T-cell (primary cell): ENCODE results near the gene SKI. TPM values are rescaled to one million over a fixed set of nuclear protein-coding genes. Genes with fewer than 3 reads are reported as not detected.

Source experiments
- ATAC-seq, 4 experiments: fragments of 200-7000 bp in 3 of 4; fragments of 150-1000 bp in 1 of 4; cut with Tn5 transposase; replicated peaks in 1 of 4; 1 replicate in 3 of 4; 2 replicates in 1 of 4; pipeline ENCODE4 v1.10.0; 2021; ENCODE audit warnings: moderate library complexity in 3 of 4, mild to moderate bottlenecking in 2 of 4, moderate number of reproducible peaks in 1 of 4
- CTCF ChIA-PET, 2 donors: fragments of 300-600 bp; sonication (Branson Sonifier 250); formaldehyde crosslinking; loops; one replicate each; lab custom pipeline; 2022; ENCODE audit warnings: antibody characterized with exemption in 2 of 2; lab: Charles Lee
- POLR2A ChIA-PET, 2 donors: fragments of 300-600 bp; sonication (Branson Sonifier 250); formaldehyde crosslinking; loops; one replicate each; lab custom pipeline; 2022; ENCODE audit warnings: antibody characterized with exemption in 2 of 2; lab: Charles Lee
- DNase-seq, 35 experiments: peaks; one replicate each; pipeline versions ENCODE4 v3.0.0 to v3.0.0-alpha.2; 2013 to 2023
- H3K27ac ChIP-seq: one replicate; pipeline ENCODE4 v1.5.1; 2013; ENCODE audit warnings: low read length
- H3K27me3 ChIP-seq, 2 experiments: replicated peaks in 1 of 2; 1 replicate in 1 of 2; 2 replicates in 1 of 2; pipeline versions ENCODE4 v1.6.1 to v1.7.0; 2013; ENCODE audit warnings: low read length in 1 of 2, mixed read lengths in 1 of 2; ENCODE audit not compliant: control insufficient read depth in 2 of 2, insufficient read depth in 2 of 2; ENCODE audit errors: extremely low read depth in 1 of 2
- H3K36me3 ChIP-seq, 2 donors: 1 replicate in 1 of 2; 2 replicates in 1 of 2; pipeline versions ENCODE4 v1.6.1 to v1.7.0; 2013; ENCODE audit warnings: low read length in 1 of 2; ENCODE audit not compliant: control insufficient read depth in 2 of 2, insufficient read depth in 1 of 2; ENCODE audit errors: extremely low read depth in 1 of 2
- H3K4me1 ChIP-seq, 2 experiments: 1 replicate in 1 of 2; 2 replicates in 1 of 2; pipeline versions ENCODE4 v1.6.1 to v1.7.0; 2013; ENCODE audit warnings: low read length in 2 of 2, mixed read lengths in 1 of 2; ENCODE audit not compliant: insufficient read depth in 2 of 2, control insufficient read depth in 1 of 2; ENCODE audit errors: extremely low read depth in 1 of 2
- H3K4me3 ChIP-seq, 2 donors: 1 replicate in 1 of 2; 2 replicates in 1 of 2; pipeline versions ENCODE4 v1.5.1 to v1.7.0; 2013; ENCODE audit warnings: mild to moderate bottlenecking in 2 of 2, low read length in 1 of 2, moderate library complexity in 1 of 2; ENCODE audit not compliant: control insufficient read depth in 1 of 2; ENCODE audit errors: extremely low read depth in 1 of 2
- H3K9me3 ChIP-seq: 2 replicates; pipeline ENCODE4 v1.7.0; 2013
- H3K27ac Mint-ChIP-seq, 2 donors: one replicate each; pipeline ENCODE4 v1.8.0; 2020 to 2021; ENCODE audit warnings: mild to moderate bottlenecking in 2 of 2, mixed read lengths in 2 of 2
- H3K27me3 Mint-ChIP-seq, 2 donors: one replicate each; pipeline ENCODE4 v1.8.0; 2021 to 2022; ENCODE audit warnings: mixed read lengths in 2 of 2
- H3K36me3 Mint-ChIP-seq: one replicate; pipeline ENCODE4 v1.8.0; 2021; ENCODE audit warnings: mixed read lengths
- H3K4me1 Mint-ChIP-seq, 3 donors: one replicate each; pipeline ENCODE4 v1.8.0; 2020 to 2022; ENCODE audit warnings: mixed read lengths in 3 of 3, mild to moderate bottlenecking in 1 of 3
- H3K4me3 Mint-ChIP-seq, 3 donors: one replicate each; pipeline ENCODE4 v1.8.0; 2020 to 2022; ENCODE audit warnings: mild to moderate bottlenecking in 3 of 3, mixed read lengths in 3 of 3, moderate library complexity in 3 of 3
- H3K9me3 Mint-ChIP-seq, 3 donors: one replicate each; pipeline ENCODE4 v1.8.0; 2020 to 2022; ENCODE audit warnings: mixed read lengths in 3 of 3
- WGBS: methylation state at CpG from one replicate; pipeline ENCODE4 v1.1.5; 2013; ENCODE audit warnings: missing lambda C conversion rate; ENCODE audit not compliant: insufficient coverage; 5-methylcytosine and 5-hydroxymethylcytosine counted together
- total RNA-seq, 35 experiments: library from RNA in 6 of 35; stranded (reverse) in 6 of 35; fragments of 120-200 nt in 1 of 35; gene quantifications; one replicate each; pipeline versions ENCODE4 v1.2.1 to v1.2.4 and lab custom pipeline; 2013 to 2026

Gene SKI
- total RNA-seq, 5 donors from 2014 or later (not counting 1 experiment from before 2014, with no cell fraction given) = 137 to 299 (median 157) TPM

DNA sequence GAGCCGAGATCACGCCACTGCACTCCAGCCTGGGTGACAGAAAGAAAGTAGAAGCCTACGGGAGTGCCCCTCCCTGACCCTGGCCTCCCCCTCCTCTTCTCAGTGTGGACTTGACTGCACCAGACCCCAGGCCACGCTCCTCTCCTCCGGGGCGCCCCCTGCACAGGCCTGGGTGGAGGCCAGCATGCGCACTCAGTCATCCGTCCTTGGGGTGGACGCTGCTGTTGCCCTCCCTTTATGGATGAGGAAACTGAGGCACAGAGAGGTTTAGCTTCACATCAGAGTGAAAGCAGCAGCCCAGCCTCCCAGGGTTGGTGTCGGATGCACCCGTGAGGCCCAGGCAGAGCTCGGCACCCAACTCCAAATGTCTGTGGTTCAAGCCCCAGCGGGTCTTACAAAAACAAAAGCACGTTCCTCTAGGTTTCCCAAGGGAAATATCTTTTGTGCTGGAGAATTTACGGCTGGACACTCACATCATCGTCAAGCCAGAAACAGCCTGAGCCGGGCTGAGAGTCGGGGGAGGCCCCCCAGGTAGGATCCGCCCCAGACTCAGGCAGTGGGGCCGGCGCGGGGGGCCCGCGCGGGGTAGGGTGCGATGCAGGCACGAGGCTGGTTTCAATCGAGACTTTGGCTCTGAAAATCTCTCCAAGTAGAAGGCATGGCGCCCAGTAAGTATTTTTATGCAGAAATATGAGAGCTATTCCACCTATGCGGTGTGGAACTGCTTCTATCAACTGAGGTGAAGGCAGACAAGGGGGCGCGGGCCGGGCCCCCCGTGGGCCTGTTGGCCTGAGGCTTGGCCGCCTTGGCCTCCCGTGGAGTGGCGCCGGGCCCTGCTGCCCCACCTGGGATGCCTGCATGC is 126.6 kb downstream of the SKI start:
- H3K4me1 Mint-ChIP-seq = no peaks in the 10 kb centered on the region
- WGBS = 91% methylated on average over 37 of the region's 38 CpGs
- no peaks in the 10 kb centered on the region for H3K36me3 ChIP-seq

GRCh38 chr1:2355373-2356261 is 127.5 kb downstream of the SKI start:
- 82% methylated on average over 28 of the region's 28 CpGs for WGBS
- ATAC-seq = no peak
- ChIA-PET POLR2A (no interaction called here), CTCF (no interaction called here)
- Histone ChIP-seq H3K36me3 (no peaks in the 10 kb centered on the region), H3K9me3 (no peaks in the 10 kb centered on the region), H3K4me3 (no peak overlapping the region), H3K27me3 (peaks cover 0 to 5% of the 10 kb centered on the region in 2 experiments), H3K4me1 (no peaks in the 10 kb centered on the region), H3K27ac (no peak overlapping the region)
- Mint-ChIP-seq H3K27me3 (no peaks in the 10 kb centered on the region), H3K27ac (no peak overlapping the region), H3K9me3 (no peaks in the 10 kb centered on the region), H3K4me1 (no peaks in the 10 kb centered on the region), H3K4me3 (no peak overlapping the region), H3K36me3 (no peaks in the 10 kb centered on the region)
- DNase-seq = no peak

More for the DNA sequence above, 126.6 kb downstream of the SKI start:
- Mint-ChIP-seq H3K36me3 (no peaks in the 10 kb centered on the region), H3K27me3 (no peaks in the 10 kb centered on the region), H3K9me3 (no peaks in the 10 kb centered on the region), H3K27ac (no peak overlapping the region), H3K4me3 (no peak overlapping the region)
- ATAC-seq = no peak
- H3K9me3 ChIP-seq = no peaks in the 10 kb centered on the region
- H3K4me3 ChIP-seq = no peak overlapping the region
- no peak overlapping the region for H3K27ac ChIP-seq
- POLR2A ChIA-PET = interaction anchor here in 1 of 2 donors (0.6 kb wide), 1 partner anchor 70 kb away, joined by 6 read pairs; no protein-coding TSS in a partner anchor
- no peak for DNase-seq
- H3K27me3 ChIP-seq = peaks cover 0 to 5% of the 10 kb centered on the region in 2 experiments
- no peaks in the 10 kb centered on the region for H3K4me1 ChIP-seq
- CTCF ChIA-PET = no interaction called here

GRCh38 chr1:2356401-2356800 is 128.3 kb downstream of the SKI start:
- Histone ChIP-seq H3K4me3 (no peak overlapping the region), H3K27ac (no peak overlapping the region), H3K9me3 (no peaks in the 10 kb centered on the region), H3K36me3 (no peaks in the 10 kb centered on the region), H3K4me1 (no peaks in the 10 kb centered on the region), H3K27me3 (peaks cover 0 to 3% of the 10 kb centered on the region in 2 experiments)
- 88% methylated on average over 11 of the region's 15 CpGs for WGBS
- POLR2A ChIA-PET = no interaction called here
- H3K4me1 Mint-ChIP-seq = no peaks in the 10 kb centered on the region
- H3K36me3 Mint-ChIP-seq = no peaks in the 10 kb centered on the region
- no peaks in the 10 kb centered on the region for H3K9me3 Mint-ChIP-seq
- CTCF ChIA-PET = no interaction called here
- no peak for ATAC-seq
- no peak overlapping the region for H3K4me3 Mint-ChIP-seq
- no peaks in the 10 kb centered on the region for H3K27me3 Mint-ChIP-seq
- H3K27ac Mint-ChIP-seq = no peak overlapping the region
- no peak for DNase-seq

DNA sequence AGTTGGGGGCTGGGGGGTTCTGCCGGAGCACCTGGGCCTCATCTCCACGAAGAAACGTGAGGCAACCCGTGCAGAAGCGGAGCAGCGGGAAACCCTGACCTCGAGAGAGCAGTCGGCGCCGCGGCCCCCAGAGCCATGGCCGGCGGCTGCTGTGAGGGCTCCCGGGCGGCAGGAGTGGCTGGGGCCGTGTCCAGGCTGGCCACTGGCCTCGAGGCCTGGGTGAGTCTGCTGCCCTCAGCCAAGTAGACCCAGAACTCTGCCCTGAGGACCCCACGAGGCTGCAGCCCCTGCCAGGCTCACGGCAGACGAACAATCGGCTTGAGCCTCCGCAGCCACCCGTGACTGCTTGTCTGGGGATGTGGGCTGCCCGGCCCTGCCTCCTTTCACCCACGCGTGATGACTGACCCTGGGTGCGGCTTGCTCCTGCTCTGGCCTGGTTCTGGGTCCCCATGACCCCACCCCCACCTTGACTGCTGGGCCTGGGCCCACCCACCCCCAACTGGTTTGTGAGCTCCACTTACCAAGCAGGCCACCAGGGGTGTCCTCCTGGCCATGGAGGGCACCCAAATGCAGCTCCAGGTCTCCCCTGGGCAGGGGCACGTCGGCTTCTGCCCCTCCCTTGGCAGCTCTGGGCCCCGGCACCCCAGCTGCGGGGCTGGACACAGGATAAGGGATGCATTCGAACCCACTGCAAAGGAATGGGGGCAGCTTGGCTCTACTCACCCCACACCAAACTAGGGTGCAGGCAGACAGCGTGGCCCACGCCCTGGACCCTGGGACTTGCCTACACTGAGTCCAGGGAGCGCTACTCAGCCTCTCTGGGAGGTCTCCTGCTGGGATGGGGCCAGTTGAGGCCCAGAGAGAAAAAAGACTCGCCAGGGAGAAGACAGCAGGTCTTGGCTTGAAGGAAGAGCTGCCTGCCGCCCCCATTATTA is 129.1 kb downstream of the SKI start:
- DNase-seq = no peak
- ChIA-PET POLR2A (no interaction called here), CTCF (interaction anchor here in 1 of 2 donors (0.5 to 0.6 kb wide), 2 partner anchors 16 to 35 kb away, joined by 5 to 7 read pairs; no protein-coding TSS in a partner anchor)
- no peak overlapping the region for H3K4me3 Mint-ChIP-seq
- H3K27ac ChIP-seq = no peak overlapping the region
- no peaks in the 10 kb centered on the region for H3K36me3 ChIP-seq
- H3K36me3 Mint-ChIP-seq = no peaks in the 10 kb centered on the region
- no peak overlapping the region for H3K4me3 ChIP-seq
- ATAC-seq = no peak
- no peaks in the 10 kb centered on the region for H3K27me3 Mint-ChIP-seq
- H3K27me3 ChIP-seq = peaks cover 0 to 3% of the 10 kb centered on the region in 2 experiments
- H3K9me3 Mint-ChIP-seq = no peaks in the 10 kb centered on the region
- H3K4me1 ChIP-seq = no peaks in the 10 kb centered on the region
- 86% methylated on average over 30 of the region's 37 CpGs for WGBS
- no peaks in the 10 kb centered on the region for H3K9me3 ChIP-seq
- H3K27ac Mint-ChIP-seq = no peak overlapping the region
- H3K4me1 Mint-ChIP-seq = no peaks in the 10 kb centered on the region

- WGBS = 88% methylated on average over 11 of the region's 13 CpGs
- H3K9me3 Mint-ChIP-seq = peaks cover 0 to under 1% (median 0%) of the 10 kb centered on the region in 3 donors
- ChIA-PET CTCF (interaction anchor here in 1 of 2 donors (0.5 kb wide), 1 partner anchor 17 kb away, joined by 5 read pairs; no protein-coding TSS in a partner anchor), POLR2A (no interaction called here)
- ATAC-seq (no peak), DNase-seq (no peak)
- Histone ChIP-seq H3K36me3 (no peaks in the 10 kb centered on the region), H3K4me3 (no peak overlapping the region), H3K9me3 (no peaks in the 10 kb centered on the region), H3K27ac (no peak overlapping the region), H3K27me3 (peaks cover 0 to 3% of the 10 kb centered on the region in 2 experiments), H3K4me1 (no peaks in the 10 kb centered on the region)
- H3K36me3 Mint-ChIP-seq = no peaks in the 10 kb centered on the region
- H3K4me3 Mint-ChIP-seq = no peak overlapping the region
- H3K4me1 Mint-ChIP-seq = no peaks in the 10 kb centered on the region
- H3K27ac Mint-ChIP-seq = no peak overlapping the region
- no peaks in the 10 kb centered on the region for H3K27me3 Mint-ChIP-seq
Observed at GRCh38 chr1:2358072-2358471, 130.0 kb downstream of the SKI start.
